ENCODE results near the gene MGAT4A.

Gene MGAT4A

GRCh38 chr2:98775146-98775986 is 44.4 kb upstream of the MGAT4A start:
- no peak for TF ChIP-seq CTCF (IDR thresholded peaks at IDR 0.05; ENCODE audit: insufficient read depth, low read depth, low read length, missing control alignments)
- no peak overlapping the region for H3K4me3 ChIP-seq (ENCODE audit: low read length)
- peak; percentile 11 for DNase-seq (ENCODE audit: low read depth)

GRCh38 chr2:98773907-98774306 is 43.0 kb upstream of the MGAT4A start:
- no peak overlapping the region for H3K4me3 ChIP-seq (ENCODE audit: low read length)
- DNase-seq (ENCODE audit: low read depth) = no peak
- TF ChIP-seq CTCF (IDR thresholded peaks at IDR 0.05; ENCODE audit: insufficient read depth, low read depth, low read length, missing control alignments) = no peak

- no peak for DNase-seq (ENCODE audit: low read depth)
- TF ChIP-seq CTCF (IDR thresholded peaks at IDR 0.05; ENCODE audit: insufficient read depth, low read depth, low read length, missing control alignments) = no peak
- H3K4me3 ChIP-seq (ENCODE audit: low read length) = no peak overlapping the region
These were observed 42.2 kb upstream of the MGAT4A start for GRCh38 chr2:98773169-98773568.

- H3K4me3 ChIP-seq (ENCODE audit: low read length) = no peak overlapping the region
- TF ChIP-seq CTCF (IDR thresholded peaks at IDR 0.05; ENCODE audit: insufficient read depth, low read depth, low read length, missing control alignments) = no peak
- DNase-seq (ENCODE audit: low read depth) = no peak
These were observed 41.6 kb upstream of the MGAT4A start for GRCh38 chr2:98772536-98772935.

GRCh38 chr2:98771721-98772524 is 41.0 kb upstream of the MGAT4A start:
- no peak for DNase-seq (ENCODE audit: low read depth)
- H3K4me3 ChIP-seq (ENCODE audit: low read length) = no peak overlapping the region
- TF ChIP-seq CTCF (IDR thresholded peaks at IDR 0.05; ENCODE audit: insufficient read depth, low read depth, low read length, missing control alignments) = no peak

- no peak for DNase-seq (ENCODE audit: low read depth)
- no peak overlapping the region for H3K4me3 ChIP-seq (ENCODE audit: low read length)
- TF ChIP-seq CTCF (IDR thresholded peaks at IDR 0.05; ENCODE audit: insufficient read depth, low read depth, low read length, missing control alignments) = no peak
These were observed 40.3 kb upstream of the MGAT4A start for GRCh38 chr2:98771264-98771663.

All from epithelial cell of esophagus (primary cell).